ENCODE data around the gene ADAT1.

Gene ADAT1

DNA sequence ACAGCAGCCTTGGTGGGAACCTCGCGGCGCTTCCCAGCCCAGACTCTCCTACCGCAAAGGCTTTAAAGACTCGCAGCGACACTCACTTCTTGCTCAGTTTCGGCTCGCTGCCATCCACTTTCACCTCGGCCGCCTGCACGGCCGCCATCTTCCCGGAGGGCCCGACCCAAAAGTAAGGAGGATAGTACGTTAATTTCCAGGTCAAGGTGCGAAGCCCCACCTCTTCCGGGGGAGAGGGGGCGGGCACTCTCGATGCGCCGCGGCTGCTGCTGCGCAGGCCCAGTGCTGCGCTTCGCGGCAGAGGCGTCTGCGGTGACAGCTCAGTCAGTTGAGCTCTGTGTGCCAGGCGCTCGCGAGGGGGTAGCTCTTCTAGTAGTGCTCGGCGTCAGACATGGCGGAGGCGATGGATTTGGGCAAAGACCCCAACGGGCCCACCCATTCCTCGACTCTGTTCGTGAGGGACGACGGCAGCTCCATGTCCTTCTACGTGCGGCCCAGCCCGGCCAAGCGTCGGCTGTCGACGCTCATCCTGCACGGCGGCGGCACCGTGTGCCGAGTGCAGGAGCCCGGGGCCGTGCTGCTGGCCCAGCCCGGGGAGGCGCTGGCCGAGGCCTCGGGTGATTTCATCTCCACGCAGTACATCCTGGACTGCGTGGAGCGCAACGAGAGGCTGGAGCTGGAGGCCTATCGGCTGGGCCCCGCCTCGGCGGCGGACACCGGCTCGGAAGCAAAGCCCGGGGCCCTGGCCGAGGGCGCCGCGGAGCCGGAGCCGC lies 24.6 kb upstream of the ADAT1 start, which contains the start of the genes KARS1 and TERF2IP:
Gene KARS1 (minus strand): TSS at position 174 of the 773 bp plus-strand sequence. CDS start 26 bp downstream, at position 148.
Gene TERF2IP (plus strand): TSS at position 282 of the 773 bp plus-strand sequence. CDS start 110 bp downstream, at position 392.
- peak; percentile 87 to 93 for DNase-seq (ENCODE audit: low read depth in 1 of 2, low spot score in 1 of 2)
- Histone ChIP-seq H3K4me3 (replicated peaks; ENCODE audit: insufficient read depth, low read length) (peak within 1 kb of the TSS; percentile 99), H3K27ac (replicated peaks) (peak within 1 kb of the TSS; percentile 92), H3K27me3 (ENCODE audit: insufficient read depth, poor library complexity, severe bottlenecking) (no peaks in the 10 kb centered on the region)
- TF ChIP-seq, protein P1, sequence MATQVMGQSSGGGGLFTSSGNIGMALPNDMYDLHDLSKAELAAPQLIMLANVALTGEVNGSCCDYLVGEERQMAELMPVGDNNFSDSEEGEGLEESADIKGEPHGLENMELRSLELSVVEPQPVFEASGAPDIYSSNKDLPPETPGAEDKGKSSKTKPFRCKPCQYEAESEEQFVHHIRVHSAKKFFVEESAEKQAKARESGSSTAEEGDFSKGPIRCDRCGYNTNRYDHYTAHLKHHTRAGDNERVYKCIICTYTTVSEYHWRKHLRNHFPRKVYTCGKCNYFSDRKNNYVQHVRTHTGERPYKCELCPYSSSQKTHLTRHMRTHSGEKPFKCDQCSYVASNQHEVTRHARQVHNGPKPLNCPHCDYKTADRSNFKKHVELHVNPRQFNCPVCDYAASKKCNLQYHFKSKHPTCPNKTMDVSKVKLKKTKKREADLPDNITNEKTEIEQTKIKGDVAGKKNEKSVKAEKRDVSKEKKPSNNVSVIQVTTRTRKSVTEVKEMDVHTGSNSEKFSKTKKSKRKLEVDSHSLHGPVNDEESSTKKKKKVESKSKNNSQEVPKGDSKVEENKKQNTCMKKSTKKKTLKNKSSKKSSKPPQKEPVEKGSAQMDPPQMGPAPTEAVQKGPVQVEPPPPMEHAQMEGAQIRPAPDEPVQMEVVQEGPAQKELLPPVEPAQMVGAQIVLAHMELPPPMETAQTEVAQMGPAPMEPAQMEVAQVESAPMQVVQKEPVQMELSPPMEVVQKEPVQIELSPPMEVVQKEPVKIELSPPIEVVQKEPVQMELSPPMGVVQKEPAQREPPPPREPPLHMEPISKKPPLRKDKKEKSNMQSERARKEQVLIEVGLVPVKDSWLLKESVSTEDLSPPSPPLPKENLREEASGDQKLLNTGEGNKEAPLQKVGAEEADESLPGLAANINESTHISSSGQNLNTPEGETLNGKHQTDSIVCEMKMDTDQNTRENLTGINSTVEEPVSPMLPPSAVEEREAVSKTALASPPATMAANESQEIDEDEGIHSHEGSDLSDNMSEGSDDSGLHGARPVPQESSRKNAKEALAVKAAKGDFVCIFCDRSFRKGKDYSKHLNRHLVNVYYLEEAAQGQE (IDR thresholded peaks at IDR 0.05; ENCODE audit: insufficient replicate concordance, low read depth), result peak; percentile 44
- TF ChIP-seq, protein P2, sequence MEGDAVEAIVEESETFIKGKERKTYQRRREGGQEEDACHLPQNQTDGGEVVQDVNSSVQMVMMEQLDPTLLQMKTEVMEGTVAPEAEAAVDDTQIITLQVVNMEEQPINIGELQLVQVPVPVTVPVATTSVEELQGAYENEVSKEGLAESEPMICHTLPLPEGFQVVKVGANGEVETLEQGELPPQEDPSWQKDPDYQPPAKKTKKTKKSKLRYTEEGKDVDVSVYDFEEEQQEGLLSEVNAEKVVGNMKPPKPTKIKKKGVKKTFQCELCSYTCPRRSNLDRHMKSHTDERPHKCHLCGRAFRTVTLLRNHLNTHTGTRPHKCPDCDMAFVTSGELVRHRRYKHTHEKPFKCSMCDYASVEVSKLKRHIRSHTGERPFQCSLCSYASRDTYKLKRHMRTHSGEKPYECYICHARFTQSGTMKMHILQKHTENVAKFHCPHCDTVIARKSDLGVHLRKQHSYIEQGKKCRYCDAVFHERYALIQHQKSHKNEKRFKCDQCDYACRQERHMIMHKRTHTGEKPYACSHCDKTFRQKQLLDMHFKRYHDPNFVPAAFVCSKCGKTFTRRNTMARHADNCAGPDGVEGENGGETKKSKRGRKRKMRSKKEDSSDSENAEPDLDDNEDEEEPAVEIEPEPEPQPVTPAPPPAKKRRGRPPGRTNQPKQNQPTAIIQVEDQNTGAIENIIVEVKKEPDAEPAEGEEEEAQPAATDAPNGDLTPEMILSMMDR (IDR thresholded peaks at IDR 0.05; ENCODE audit: insufficient read depth, low read length), result no peak
- peak; percentile 88 for TF ChIP-seq POLR2AphosphoS5 (IDR thresholded peaks at IDR 0.05; ENCODE audit: low read depth)
- TF ChIP-seq SPI1 (IDR thresholded peaks at IDR 0.05; ENCODE audit: borderline replicate concordance, low read depth), result no peak
- TF ChIP-seq GABPA (IDR thresholded peaks at IDR 0.05; ENCODE audit: low read depth), result peak; percentile 88

DNA sequence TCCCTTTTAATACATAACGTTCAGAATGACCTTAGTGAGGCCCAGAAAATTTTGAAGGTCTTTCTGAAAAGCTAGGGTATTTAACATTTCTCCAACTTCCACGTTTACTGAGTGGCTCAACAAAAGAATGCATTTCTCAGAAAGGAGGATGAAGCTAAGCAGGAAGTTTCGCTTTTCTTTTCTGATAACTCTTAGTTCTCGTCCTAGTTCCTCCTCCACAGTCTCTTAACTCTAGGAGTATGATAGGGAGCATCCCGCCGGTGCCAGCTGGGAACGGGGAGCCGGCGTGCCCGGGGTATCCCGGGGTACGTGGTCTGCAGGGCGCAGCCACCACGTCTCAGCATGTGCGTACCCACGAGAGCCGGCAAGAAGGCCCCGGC lies 24.0 kb upstream of the ADAT1 start:
- Histone ChIP-seq H3K4me3 (replicated peaks; ENCODE audit: insufficient read depth, low read length) (peak overlapping the region; percentile 99), H3K27me3 (ENCODE audit: insufficient read depth, poor library complexity, severe bottlenecking) (no peaks in the 10 kb centered on the region), H3K27ac (replicated peaks) (peak overlapping the region; percentile 92)
- no peak for DNase-seq (ENCODE audit: low read depth in 1 of 2, low spot score in 1 of 2)
- TF ChIP-seq, protein P1 (IDR thresholded peaks at IDR 0.05; ENCODE audit: insufficient replicate concordance, low read depth), result no peak
- TF ChIP-seq GABPA (IDR thresholded peaks at IDR 0.05; ENCODE audit: low read depth) (no peak), SPI1 (IDR thresholded peaks at IDR 0.05; ENCODE audit: borderline replicate concordance, low read depth) (no peak), POLR2AphosphoS5 (IDR thresholded peaks at IDR 0.05; ENCODE audit: low read depth) (no peak)
- TF ChIP-seq, protein P2 (IDR thresholded peaks at IDR 0.05; ENCODE audit: insufficient read depth, low read length), result no peak

DNA sequence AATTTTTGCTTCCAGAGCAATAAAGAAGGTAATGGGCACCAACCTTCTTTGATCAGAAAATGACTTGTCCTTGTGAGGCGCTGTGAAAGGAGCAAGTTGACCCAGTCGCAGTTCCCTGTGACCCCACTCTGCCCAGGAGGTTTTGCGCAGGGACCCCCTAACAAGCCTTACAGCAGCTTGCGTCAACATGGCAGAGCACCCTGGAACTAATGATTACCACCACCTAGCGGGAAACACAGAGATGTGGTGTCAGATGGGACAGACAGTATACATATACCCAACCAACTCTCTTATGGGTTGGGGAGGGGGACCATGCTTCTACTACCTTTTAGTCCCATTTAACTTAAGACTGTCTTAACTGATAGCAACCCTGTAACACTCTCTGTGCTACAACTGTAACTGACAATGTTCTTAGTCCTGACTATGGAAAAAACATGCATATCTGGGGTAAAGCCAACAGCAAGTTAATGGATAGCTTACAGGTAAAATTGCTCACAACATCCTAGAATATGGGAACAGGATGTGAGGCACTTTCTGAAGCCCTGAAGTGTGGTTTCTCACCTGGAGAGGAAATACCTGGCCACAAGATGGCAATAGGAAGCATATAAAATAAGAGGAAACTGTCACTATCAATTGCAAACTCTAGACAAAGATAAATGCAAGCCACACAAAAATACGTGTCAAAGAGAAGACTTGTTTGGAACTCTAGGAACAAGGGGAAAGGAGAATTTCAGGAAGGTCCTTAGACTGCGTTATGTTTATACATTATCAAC lies 21.3 kb upstream of the ADAT1 start:
- TF ChIP-seq, protein P2 (IDR thresholded peaks at IDR 0.05; ENCODE audit: insufficient read depth, low read length), result no peak
- Histone ChIP-seq H3K27me3 (ENCODE audit: insufficient read depth, poor library complexity, severe bottlenecking) (no peaks in the 10 kb centered on the region), H3K27ac (replicated peaks) (no peak overlapping the region), H3K4me3 (replicated peaks; ENCODE audit: insufficient read depth, low read length) (no peak overlapping the region)
- no peak for DNase-seq (ENCODE audit: low read depth in 1 of 2, low spot score in 1 of 2)
